C4-2B (cell line): Measurements from ENCODE around the gene SKI.

Experiments
- H3K27ac ChIP-seq: fragments of 450-650 bp; 2 replicates; pipeline ENCODE4 v1.5.1; 2017
- ZFX ChIP-seq: fragments of 450-650 bp; IDR thresholded peaks from 2 replicates; pipeline ENCODE4 v1.6.1; 2017
- TF ChIP-seq, protein P1 (sequence below): fragments of 450-650 bp; conservative IDR thresholded peaks from 2 replicates; pipeline ENCODE4 v1.5.1; 2017; ENCODE audit warnings: mild to moderate bottlenecking

The SKI gene

DNA sequence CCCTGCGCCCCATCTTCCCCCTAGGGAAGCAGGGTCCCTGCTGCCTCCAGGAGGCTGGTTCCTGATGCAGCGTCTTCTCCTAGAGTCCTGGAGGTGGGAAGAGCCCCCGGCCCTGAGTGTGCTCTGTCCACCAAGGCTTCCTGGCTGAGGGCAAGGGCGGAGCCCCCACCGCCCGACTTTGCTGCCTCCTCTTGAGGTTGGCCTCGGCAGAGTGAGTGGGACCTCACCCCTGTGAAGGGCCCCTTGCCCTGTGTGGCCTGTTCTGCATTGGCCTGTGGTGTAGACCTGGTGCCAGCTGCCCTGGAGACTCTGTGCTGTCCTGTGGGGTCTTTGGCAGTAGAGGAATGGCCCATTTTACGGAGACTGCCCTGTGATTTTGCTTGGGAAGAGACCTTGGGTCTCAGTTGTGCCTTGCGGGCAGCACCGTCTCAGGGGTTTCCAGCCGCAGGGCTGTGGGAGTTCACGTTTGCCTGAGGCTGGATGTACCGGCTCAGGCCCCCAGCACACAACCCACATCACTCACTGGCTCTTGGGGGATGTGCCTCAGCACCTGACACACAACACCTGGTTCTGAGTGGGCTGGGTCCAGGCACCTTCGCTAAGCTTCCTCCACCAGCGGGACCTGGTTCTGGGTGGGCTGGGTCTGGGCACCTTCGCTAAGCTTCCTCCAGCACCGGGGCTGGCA, 73.6 kb downstream of the SKI start:
- no peak overlapping the region for H3K27ac ChIP-seq

DNA sequence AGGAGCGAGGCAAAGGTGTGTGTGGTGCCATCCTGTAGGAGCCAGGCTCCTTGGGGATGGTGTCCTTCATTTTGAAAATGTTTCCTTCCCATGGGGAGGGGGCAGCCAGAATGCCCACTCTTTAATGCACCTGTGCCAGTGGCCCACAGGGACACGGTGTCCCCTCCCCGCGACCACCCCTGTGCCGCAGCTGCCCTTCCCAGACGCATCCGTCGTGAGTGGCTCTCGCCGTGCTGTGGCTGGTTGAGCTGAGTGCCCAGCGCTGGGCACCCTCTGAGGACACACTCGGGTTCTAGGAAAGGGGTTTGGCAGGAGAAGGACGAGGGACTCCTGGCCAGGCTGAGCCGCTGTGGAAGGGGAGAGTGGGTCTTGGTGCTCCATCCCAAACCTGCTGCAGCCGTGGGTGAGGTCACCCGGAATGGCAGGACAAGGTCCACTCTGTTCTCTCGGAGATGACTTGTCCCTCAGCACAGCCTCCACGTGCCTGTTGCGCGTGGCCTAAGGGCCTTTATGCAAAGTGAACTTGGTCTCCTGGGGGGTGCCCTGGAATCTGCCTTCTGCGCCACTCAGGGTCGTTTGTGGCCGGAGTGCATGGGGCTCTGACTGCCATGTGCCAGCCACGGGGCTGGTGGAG, 74.3 kb downstream of the SKI start:
- H3K27ac ChIP-seq = no peak overlapping the region
- TF ChIP-seq, protein P1, sequence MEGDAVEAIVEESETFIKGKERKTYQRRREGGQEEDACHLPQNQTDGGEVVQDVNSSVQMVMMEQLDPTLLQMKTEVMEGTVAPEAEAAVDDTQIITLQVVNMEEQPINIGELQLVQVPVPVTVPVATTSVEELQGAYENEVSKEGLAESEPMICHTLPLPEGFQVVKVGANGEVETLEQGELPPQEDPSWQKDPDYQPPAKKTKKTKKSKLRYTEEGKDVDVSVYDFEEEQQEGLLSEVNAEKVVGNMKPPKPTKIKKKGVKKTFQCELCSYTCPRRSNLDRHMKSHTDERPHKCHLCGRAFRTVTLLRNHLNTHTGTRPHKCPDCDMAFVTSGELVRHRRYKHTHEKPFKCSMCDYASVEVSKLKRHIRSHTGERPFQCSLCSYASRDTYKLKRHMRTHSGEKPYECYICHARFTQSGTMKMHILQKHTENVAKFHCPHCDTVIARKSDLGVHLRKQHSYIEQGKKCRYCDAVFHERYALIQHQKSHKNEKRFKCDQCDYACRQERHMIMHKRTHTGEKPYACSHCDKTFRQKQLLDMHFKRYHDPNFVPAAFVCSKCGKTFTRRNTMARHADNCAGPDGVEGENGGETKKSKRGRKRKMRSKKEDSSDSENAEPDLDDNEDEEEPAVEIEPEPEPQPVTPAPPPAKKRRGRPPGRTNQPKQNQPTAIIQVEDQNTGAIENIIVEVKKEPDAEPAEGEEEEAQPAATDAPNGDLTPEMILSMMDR = no peak
- no peak for TF ChIP-seq ZFX

More for the DNA sequence above, 73.6 kb downstream of the SKI start:
- TF ChIP-seq, protein P1 = no peak
- TF ChIP-seq ZFX = no peak

DNA sequence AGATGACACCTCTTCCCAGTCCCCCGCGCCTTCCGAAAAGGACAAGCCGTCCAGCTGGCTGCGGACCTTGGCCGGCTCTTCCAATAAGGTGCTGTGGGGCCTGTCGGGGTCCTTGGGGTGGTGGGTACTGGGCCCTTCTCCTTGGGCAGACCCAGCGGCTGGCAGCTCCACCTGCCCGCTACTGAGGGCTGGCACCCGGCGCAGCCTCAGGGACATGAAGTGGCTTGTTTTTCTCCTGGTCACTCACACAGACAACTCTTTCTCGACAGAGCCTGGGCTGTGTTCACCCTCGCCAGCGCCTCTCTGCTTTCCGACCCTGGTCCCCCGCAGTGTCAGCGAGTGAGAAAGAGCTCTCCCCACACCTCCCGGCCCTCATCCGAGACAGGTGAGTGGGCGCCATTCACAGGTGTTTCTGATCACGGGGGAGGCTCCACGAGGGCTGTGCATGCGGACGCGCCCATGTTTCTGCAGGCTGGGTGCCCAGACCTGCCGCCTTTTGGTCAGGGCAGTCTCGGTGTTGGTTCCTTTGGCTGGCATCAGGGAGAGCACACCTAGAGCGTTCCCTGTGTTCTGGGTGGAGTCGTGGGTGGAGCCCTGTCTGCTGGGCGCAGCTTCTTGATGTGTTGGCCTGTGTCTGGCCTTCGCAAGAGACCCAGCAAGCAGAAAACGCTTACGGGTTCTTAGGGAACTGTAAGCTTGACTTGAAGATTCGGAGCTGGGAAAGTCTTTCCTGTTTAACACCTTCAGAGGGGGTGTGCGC, 75.1 kb downstream of the SKI start:
- H3K27ac ChIP-seq = no peak overlapping the region
- TF ChIP-seq, protein P1 = no peak
- TF ChIP-seq ZFX = no peak

DNA sequence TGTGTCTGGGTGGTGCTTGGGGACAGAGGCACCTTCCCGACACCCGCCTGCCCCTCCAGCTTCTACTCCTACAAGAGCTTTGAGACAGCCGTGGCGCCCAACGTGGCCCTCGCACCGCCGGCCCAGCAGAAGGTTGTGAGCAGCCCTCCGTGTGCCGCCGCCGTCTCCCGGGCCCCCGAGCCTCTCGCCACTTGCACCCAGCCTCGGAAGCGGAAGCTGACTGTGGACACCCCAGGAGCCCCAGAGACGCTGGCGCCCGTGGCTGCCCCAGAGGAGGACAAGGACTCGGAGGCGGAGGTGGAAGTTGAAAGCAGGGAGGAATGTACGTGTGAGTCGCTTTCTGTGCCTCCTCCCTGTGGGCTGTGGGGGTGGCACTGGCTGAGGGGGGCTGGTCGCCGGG, 75.7 kb downstream of the SKI start:
- H3K27ac ChIP-seq = no peak overlapping the region
- TF ChIP-seq ZFX = no peak
- TF ChIP-seq, protein P1 = no peak

DNA sequence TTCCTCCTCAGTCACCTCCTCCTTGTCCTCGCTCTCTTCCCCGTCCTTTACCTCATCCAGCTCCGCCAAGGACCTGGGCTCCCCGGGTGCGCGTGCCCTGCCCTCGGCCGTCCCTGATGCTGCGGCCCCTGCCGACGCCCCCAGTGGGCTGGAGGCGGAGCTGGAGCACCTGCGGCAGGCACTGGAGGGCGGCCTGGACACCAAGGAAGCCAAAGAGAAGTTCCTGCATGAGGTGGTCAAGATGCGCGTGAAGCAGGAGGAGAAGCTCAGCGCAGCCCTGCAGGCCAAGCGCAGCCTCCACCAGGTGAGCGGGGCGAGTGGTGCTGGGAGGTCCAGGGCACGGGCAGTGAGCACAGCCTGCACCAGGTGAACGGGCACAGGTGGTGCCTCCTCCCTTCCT, 76.2 kb downstream of the SKI start:
- no peak overlapping the region for H3K27ac ChIP-seq
- TF ChIP-seq, protein P1 = no peak
- no peak for TF ChIP-seq ZFX

DNA sequence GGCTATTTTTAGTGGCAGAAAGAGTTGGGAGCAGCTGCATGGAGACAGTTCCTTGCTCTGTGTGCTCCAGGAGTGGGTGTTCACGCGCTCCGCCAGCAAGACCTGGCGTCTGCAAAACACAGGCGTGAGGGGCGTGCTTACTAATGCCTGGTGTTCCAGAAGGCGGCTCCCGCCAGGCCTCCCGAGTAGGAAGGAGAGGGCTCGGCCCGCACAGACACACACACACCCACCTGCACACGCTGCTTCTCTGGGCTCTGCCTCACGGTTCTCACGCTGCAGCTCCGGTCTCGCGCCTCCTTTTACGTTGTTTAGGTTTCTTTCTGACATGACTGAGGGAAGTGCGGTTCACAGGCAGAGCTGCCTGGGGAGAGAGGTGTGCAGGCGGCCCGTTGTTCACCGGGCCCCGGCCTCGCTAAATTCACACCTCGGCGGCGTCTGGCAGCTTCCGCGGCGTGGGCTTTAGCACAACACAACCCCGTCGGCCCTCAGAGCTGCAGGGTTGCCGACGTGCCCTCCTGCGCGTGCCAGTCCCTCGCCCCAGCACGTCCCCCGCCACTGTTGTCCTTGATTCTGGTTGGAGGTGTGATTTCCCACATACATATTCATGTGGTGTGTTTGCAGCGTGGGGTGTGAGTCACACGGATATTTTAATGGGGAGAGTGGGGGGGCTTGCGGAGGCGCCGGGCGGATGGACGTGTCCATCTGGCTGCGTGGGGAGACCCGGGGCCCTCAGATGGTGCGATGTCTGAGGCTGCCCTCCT, 77.0 kb downstream of the SKI start:
- no peak overlapping the region for H3K27ac ChIP-seq
- no peak for TF ChIP-seq ZFX
- TF ChIP-seq, protein P1 = no peak
